Prostate gland (tissue), 2 donors: ENCODE measurements around the gene TTLL10. TPM values are rescaled to one million over a fixed set of nuclear protein-coding genes. Genes with fewer than 3 reads are reported as not detected.

Experiments used
- DNase-seq: peaks from one replicate; pipeline ENCODE4 v3.0.0-alpha.2; 2019; ENCODE audit warnings: low spot score
- H3K27ac ChIP-seq, 2 donors: fragments of 200-600 bp; sonication (generic); 2 replicates each; pipeline ENCODE4 v1.5.1; 2017 to 2019
- H3K27me3 ChIP-seq: fragments of 200-600 bp; sonication (generic); replicated peaks from 2 replicates; pipeline ENCODE4 v1.5.1; 2019; ENCODE audit not compliant: insufficient read depth
- H3K36me3 ChIP-seq, 2 donors: fragments of 200-600 bp; sonication (generic); 1 replicate in 1 of 2; 2 replicates in 1 of 2; pipeline versions ENCODE4 v1.5.1 to v1.8.1; 2017 to 2019
- H3K4me1 ChIP-seq: fragments of 200-600 bp; sonication (generic); replicated peaks from 2 replicates; pipeline ENCODE4 v1.5.1; 2019
- H3K4me3 ChIP-seq, 2 donors: fragments of 200-600 bp; sonication (generic); 2 replicates each; pipeline ENCODE4 v1.5.1; 2017 to 2019
- H3K9me3 ChIP-seq: fragments of 200-600 bp; sonication (generic); 2 replicates; pipeline ENCODE4 v1.5.1; 2017
- CTCF ChIP-seq, 4 experiments: fragments of 200-600 bp in 2 of 4; fragments of 450-650 bp in 2 of 4; sonication (generic) in 2 of 4; IDR thresholded peaks; 1 replicate in 3 of 4; 2 replicates in 1 of 4; pipeline ENCODE4 v1.5.1; 2016 to 2019; ENCODE audit warnings: antibody characterized with exemption in 4 of 4, mild to moderate bottlenecking in 2 of 4, moderate library complexity in 2 of 4
- POLR2A ChIP-seq: fragments of 450-650 bp; IDR thresholded peaks from one replicate; pipeline ENCODE4 v1.6.1; 2016; ENCODE audit warnings: antibody characterized with exemption, mild to moderate bottlenecking
- POLR2AphosphoS5 ChIP-seq: sonication (generic); formaldehyde crosslinking; IDR thresholded peaks from one replicate; pipeline ENCODE4 v1.6.1; 2017; ENCODE audit warnings: antibody characterized with exemption
- WGBS: methylation state at CpG from one replicate; pipeline ENCODE4 v1.1.5; 2018; 5-methylcytosine and 5-hydroxymethylcytosine counted together
- intact Hi-C: fragments of 100-400 bp; cut with DNase I; formaldehyde crosslinking; loops from one replicate; pipeline ENCODE4 v1.14.2; 2022
- total RNA-seq, 2 donors: library from RNA; depleted of rRNA; stranded (reverse); fragments of >200 nt; gene quantifications; one replicate each; pipeline ENCODE4 v1.1.0, GENCODE V29; 2016

Gene TTLL10
- total RNA-seq, 2 donors from 2014 or later: 0.77 to 7.3 TPM

GRCh38 chr1:1241588-1242219, 68.0 kb downstream of the TTLL10 start:
- Histone ChIP-seq H3K36me3 (no peaks in the 10 kb centered on the region), H3K4me1 (no peaks in the 10 kb centered on the region), H3K27me3 (no peaks in the 10 kb centered on the region), H3K4me3 (no peak overlapping the region), H3K27ac (no peak overlapping the region), H3K9me3 (no peaks in the 10 kb centered on the region)
- TF ChIP-seq CTCF (IDR thresholded peaks at IDR 0.05): no peak
- TF ChIP-seq POLR2A: no peak
- no peak for TF ChIP-seq POLR2AphosphoS5
- DNase-seq: no peak
- WGBS: 82% methylated on average over 21 of the region's 26 CpGs
- intact Hi-C loops: no loop called here

- Histone ChIP-seq H3K27me3 (peaks cover 4% of the 10 kb centered on the region), H3K27ac (no peak overlapping the region), H3K36me3 (no peaks in the 10 kb centered on the region), H3K4me1 (no peaks in the 10 kb centered on the region), H3K4me3 (no peak overlapping the region), H3K9me3 (no peaks in the 10 kb centered on the region)
- 94% methylated on average over 34 of the region's 41 CpGs for WGBS
- intact Hi-C loops: no loop called here
- TF ChIP-seq POLR2A (no peak), POLR2AphosphoS5 (no peak), CTCF (IDR thresholded peaks at IDR 0.05) (no peak)
- DNase-seq: no peak
Observed at GRCh38 chr1:1242461-1243265, 69.0 kb downstream of the TTLL10 start.

- peaks cover 5% of the 10 kb centered on the region for H3K27me3 ChIP-seq
- 97% methylated on average over 18 of the region's 23 CpGs for WGBS
Observed at GRCh38 chr1:1243266-1243660, 69.6 kb downstream of the TTLL10 start.

GRCh38 chr1:1243807-1244191, 70.1 kb downstream of the TTLL10 start:
- no peak overlapping the region for H3K27ac ChIP-seq
- peaks cover 5% of the 10 kb centered on the region for H3K27me3 ChIP-seq
- WGBS: 78% methylated on average over 23 of the region's 23 CpGs

More at GRCh38 chr1:1243266-1243660, 69.6 kb downstream of the TTLL10 start:
- DNase-seq: no peak
- H3K36me3 ChIP-seq: no peaks in the 10 kb centered on the region
- H3K9me3 ChIP-seq: no peaks in the 10 kb centered on the region
- intact Hi-C loops: no loop called here
- no peak overlapping the region for H3K4me3 ChIP-seq
- no peak overlapping the region for H3K27ac ChIP-seq
- TF ChIP-seq CTCF (IDR thresholded peaks at IDR 0.05) (no peak), POLR2A (no peak), POLR2AphosphoS5 (no peak)
- H3K4me1 ChIP-seq: no peaks in the 10 kb centered on the region

More at GRCh38 chr1:1243807-1244191, 70.1 kb downstream of the TTLL10 start:
- Histone ChIP-seq H3K36me3 (no peaks in the 10 kb centered on the region), H3K9me3 (no peaks in the 10 kb centered on the region), H3K4me1 (no peaks in the 10 kb centered on the region), H3K4me3 (no peak overlapping the region)
- DNase-seq: no peak
- TF ChIP-seq POLR2A: no peak
- no peak for TF ChIP-seq POLR2AphosphoS5
- no peak for TF ChIP-seq CTCF (IDR thresholded peaks at IDR 0.05)
- intact Hi-C loops: no loop called here
